ENCODE measurements around the gene PGAP6. TPM values are rescaled to one million over a fixed set of nuclear protein-coding genes. Genes with fewer than 3 reads are reported as not detected.
A peak's percentile ranks its signal among the peaks of the same experiment; 100 is the strongest.
"Not testable (repeated sequence)": the region's sequence is repeated elsewhere in the genome, so short reads cannot be mapped to it uniquely, and the experiment has no call there.

The PGAP6 gene
- total and polyA plus RNA-seq, 2 experiments from 2014 or later, result 133 to 205 TPM

- 21% methylated on average over 29 of the region's 31 CpGs for WGBS (ENCODE audit: low lambda C conversion rate, missing lambda C conversion rate)
- Histone ChIP-seq H3K9me3 (ENCODE audit: low read depth) (no peaks in the 10 kb centered on the region), H3K27ac (peak overlapping the region; percentile 89), H4K20me1 (ENCODE audit: insufficient read depth, poor library complexity, severe bottlenecking) (peaks cover 27% of the 10 kb centered on the region), H3K36me3 (replicated peaks; ENCODE audit: insufficient read depth, low read depth) (no peaks in the 10 kb centered on the region), H3K9me2 (replicated peaks; ENCODE audit: insufficient read depth) (no peaks in the 10 kb centered on the region), H3K79me2 (peaks cover 35% of the 10 kb centered on the region), H2AFZ (peak overlapping the region; percentile 98), H3K27me3 (no peaks in the 10 kb centered on the region), H3K4me2 (peak overlapping the region; percentile 96), H3K4me1 (ENCODE audit: insufficient read depth) (peaks cover 24% of the 10 kb centered on the region), H3K4me3 (peak overlapping the region; percentile 69)
- TF ChIP-seq EZH2 (IDR thresholded peaks at IDR 0.05; ENCODE audit: borderline replicate concordance), result no peak
- TF ChIP-seq EZH2phosphoT487 (IDR thresholded peaks at IDR 0.05; ENCODE audit: low read depth, severe bottlenecking, unreplicated experiment), result no peak
- TF ChIP-seq CTCF (IDR thresholded peaks at IDR 0.05; ENCODE audit: poor library complexity), result no peak
- DNase-seq (ENCODE audit: low spot score), result no peak
Observed at GRCh38 chr16:424623-425081, 42.9 kb upstream of the PGAP6 start.

GRCh38 chr16:424033-424622 is 42.4 kb upstream of the PGAP6 start:
- H3K36me3 ChIP-seq (replicated peaks; ENCODE audit: insufficient read depth, low read depth), result no peaks in the 10 kb centered on the region
- no peaks in the 10 kb centered on the region for H3K9me2 ChIP-seq (replicated peaks; ENCODE audit: insufficient read depth)
- no peak overlapping the region for H3K4me3 ChIP-seq
- WGBS (ENCODE audit: low lambda C conversion rate, missing lambda C conversion rate), result 69% methylated on average over 20 of the region's 20 CpGs
- peaks cover 30% of the 10 kb centered on the region for H3K79me2 ChIP-seq
- no peak for TF ChIP-seq EZH2phosphoT487 (IDR thresholded peaks at IDR 0.05; ENCODE audit: low read depth, severe bottlenecking, unreplicated experiment)
- no peak for TF ChIP-seq EZH2 (IDR thresholded peaks at IDR 0.05; ENCODE audit: borderline replicate concordance)
- no peak for TF ChIP-seq CTCF (IDR thresholded peaks at IDR 0.05; ENCODE audit: poor library complexity)
- no peak overlapping the region for H2AFZ ChIP-seq
- peaks cover 24% of the 10 kb centered on the region for H3K4me1 ChIP-seq (ENCODE audit: insufficient read depth)
- DNase-seq (ENCODE audit: low spot score), result peak; percentile 71
- H3K9me3 ChIP-seq (ENCODE audit: low read depth), result no peaks in the 10 kb centered on the region
- H4K20me1 ChIP-seq (ENCODE audit: insufficient read depth, poor library complexity, severe bottlenecking), result peaks cover 27% of the 10 kb centered on the region
- H3K4me2 ChIP-seq, result peak overlapping the region; percentile 96
- H3K27ac ChIP-seq, result peak overlapping the region; percentile 89
- H3K27me3 ChIP-seq, result no peaks in the 10 kb centered on the region

- not testable (repeated sequence) for H3K9me3 ChIP-seq (ENCODE audit: low read depth); H3K27me3 ChIP-seq; H4K20me1 ChIP-seq (ENCODE audit: insufficient read depth, poor library complexity, severe bottlenecking); H3K4me1 ChIP-seq (ENCODE audit: insufficient read depth); DNase-seq (ENCODE audit: low spot score); H3K9me2 ChIP-seq (replicated peaks; ENCODE audit: insufficient read depth); H3K4me3 ChIP-seq; H3K36me3 ChIP-seq (replicated peaks; ENCODE audit: insufficient read depth, low read depth); H3K4me2 ChIP-seq; H2AFZ ChIP-seq; H3K27ac ChIP-seq
- 91% methylated on average over 13 of the region's 13 CpGs for WGBS (ENCODE audit: low lambda C conversion rate, missing lambda C conversion rate)
- H3K79me2 ChIP-seq, result peaks cover 10% of the 10 kb centered on the region
Observed at GRCh38 chr16:422179-422578, 40.4 kb upstream of the PGAP6 start.

- not testable (repeated sequence) for H3K27me3 ChIP-seq; H3K9me2 ChIP-seq (replicated peaks; ENCODE audit: insufficient read depth); H3K4me1 ChIP-seq (ENCODE audit: insufficient read depth); H3K9me3 ChIP-seq (ENCODE audit: low read depth); H4K20me1 ChIP-seq (ENCODE audit: insufficient read depth, poor library complexity, severe bottlenecking); H3K79me2 ChIP-seq; H3K36me3 ChIP-seq (replicated peaks; ENCODE audit: insufficient read depth, low read depth); DNase-seq (ENCODE audit: low spot score); H3K4me3 ChIP-seq; H3K27ac ChIP-seq; H2AFZ ChIP-seq; H3K4me2 ChIP-seq
- WGBS (ENCODE audit: low lambda C conversion rate, missing lambda C conversion rate), result 96% methylated on average over 3 of the region's 3 CpGs
Observed at GRCh38 chr16:415170-415498, 33.4 kb upstream of the PGAP6 start.

Data from hepatocyte (in vitro differentiated cells).